DOHH2 (cell line): ENCODE results near the gene IL4.

ENCODE experiments used
- CTCF ChIP-seq: fragments of 200-600 bp; sonication (generic); IDR thresholded peaks from one replicate; pipeline ENCODE4 v1.5.1; 2014; ENCODE audit warnings: antibody characterized with exemption, mild to moderate bottlenecking, low read depth, low read length; ENCODE audit not compliant: poor library complexity, severe bottlenecking
- EZH2phosphoT487 ChIP-seq: fragments of 200-600 bp; sonication (generic); IDR thresholded peaks from 2 replicates; pipeline ENCODE4 v1.6.1; 2017; ENCODE audit warnings: borderline replicate concordance, mild to moderate bottlenecking, antibody characterized with exemption, low read length, moderate library complexity, mixed read lengths

GRCh38 chr5:132674671-132675506 lies 1.1 kb downstream of the IL4 start:
- TF ChIP-seq CTCF: no peak
- no peak for TF ChIP-seq EZH2phosphoT487
